MM.1S (cell line): ENCODE results near the gene WAS.

Experiments used
- CTCF ChIP-seq: fragments of 300-600 bp; sonication (generic); IDR thresholded peaks from 2 replicates; pipeline ENCODE4 v1.5.1; 2016; ENCODE audit warnings: antibody characterized with exemption, low read length, mixed read lengths
- EZH2phosphoT487 ChIP-seq: fragments of 300-600 bp; sonication (generic); IDR thresholded peaks from 2 replicates; pipeline ENCODE4 v1.6.1; 2018; ENCODE audit warnings: antibody characterized with exemption, low read length

- TF ChIP-seq CTCF, result no peak
- TF ChIP-seq EZH2phosphoT487, result no peak
Measured at GRCh38 chrX:48666649-48667048, 16.9 kb upstream of the WAS start.
